AG04449 (cell line): Measurements from ENCODE around the gene DTNA.

Experiments
- CTCF ChIA-PET: fragments of 350-600 bp; formaldehyde crosslinking; extraction: SDS; loops from one replicate; lab custom pipeline; 2021; ENCODE audit warnings: antibody characterized with exemption; lab: Yijun Ruan, JAX
- POLR2A ChIA-PET: fragments of 400-600, 350-600 bp; formaldehyde crosslinking; extraction: SDS; loops from one replicate; lab custom pipeline; 2020; ENCODE audit warnings: antibody characterized with exemption, inconsistent platforms; lab: Yijun Ruan, JAX
- DNase-seq: peaks from one replicate; pipeline ENCODE4 v3.0.0-alpha.2; 2010; ENCODE audit warnings: low read depth, low spot score
- H3K4me3 ChIP-seq: 2 replicates; pipeline ENCODE4 v1.5.1; 2011; ENCODE audit warnings: low read depth, mild to moderate bottlenecking, control low read depth, low read length
- TF ChIP-seq, protein P1 (sequence below): IDR thresholded peaks from one replicate; pipeline ENCODE4 v1.5.1; 2011; ENCODE audit warnings: mild to moderate bottlenecking, moderate library complexity, low read length, control low read depth, inconsistent platforms; ENCODE audit not compliant: insufficient read depth; ENCODE audit errors: missing control alignments

DTNA gene

DNA sequence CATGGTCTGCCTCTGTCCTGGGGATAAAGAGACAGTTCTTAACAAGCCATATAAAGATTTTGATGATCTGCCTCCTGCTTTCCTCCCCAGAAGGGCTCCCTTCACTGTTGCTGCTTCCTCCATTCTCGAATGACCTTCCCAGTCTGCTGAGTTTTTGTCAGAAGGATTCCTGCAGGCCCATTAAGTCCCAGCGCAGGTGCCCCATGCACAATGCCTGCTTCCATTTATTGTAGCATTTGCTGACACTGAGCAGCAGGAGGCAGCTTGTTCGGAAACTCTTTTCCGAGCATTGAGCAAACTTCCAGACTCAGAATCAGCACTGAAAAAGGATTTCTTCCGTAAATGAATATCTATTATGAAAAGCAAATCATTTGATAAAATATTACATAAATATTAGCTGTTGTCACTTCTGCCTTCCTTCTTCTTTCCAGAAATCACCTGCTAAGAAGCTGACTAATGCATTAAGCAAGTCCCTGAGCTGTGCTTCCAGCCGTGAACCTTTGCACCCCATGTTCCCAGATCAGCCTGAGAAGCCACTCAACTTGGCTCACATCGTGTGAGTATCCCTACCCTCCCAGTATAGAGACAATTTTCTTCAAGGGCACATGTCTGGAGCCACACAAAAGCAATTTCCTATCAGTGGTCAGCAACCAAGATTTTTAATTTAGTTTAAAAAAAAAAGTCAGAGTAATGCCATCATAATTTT lies 110.4 kb downstream of the DTNA start:
- CTCF ChIA-PET, result interaction anchor here (1.3 kb wide), 1 partner anchor 46 kb away, joined by 3 read pairs; no protein-coding TSS in a partner anchor
- POLR2A ChIA-PET, result no interaction called here
- TF ChIP-seq, protein P1, sequence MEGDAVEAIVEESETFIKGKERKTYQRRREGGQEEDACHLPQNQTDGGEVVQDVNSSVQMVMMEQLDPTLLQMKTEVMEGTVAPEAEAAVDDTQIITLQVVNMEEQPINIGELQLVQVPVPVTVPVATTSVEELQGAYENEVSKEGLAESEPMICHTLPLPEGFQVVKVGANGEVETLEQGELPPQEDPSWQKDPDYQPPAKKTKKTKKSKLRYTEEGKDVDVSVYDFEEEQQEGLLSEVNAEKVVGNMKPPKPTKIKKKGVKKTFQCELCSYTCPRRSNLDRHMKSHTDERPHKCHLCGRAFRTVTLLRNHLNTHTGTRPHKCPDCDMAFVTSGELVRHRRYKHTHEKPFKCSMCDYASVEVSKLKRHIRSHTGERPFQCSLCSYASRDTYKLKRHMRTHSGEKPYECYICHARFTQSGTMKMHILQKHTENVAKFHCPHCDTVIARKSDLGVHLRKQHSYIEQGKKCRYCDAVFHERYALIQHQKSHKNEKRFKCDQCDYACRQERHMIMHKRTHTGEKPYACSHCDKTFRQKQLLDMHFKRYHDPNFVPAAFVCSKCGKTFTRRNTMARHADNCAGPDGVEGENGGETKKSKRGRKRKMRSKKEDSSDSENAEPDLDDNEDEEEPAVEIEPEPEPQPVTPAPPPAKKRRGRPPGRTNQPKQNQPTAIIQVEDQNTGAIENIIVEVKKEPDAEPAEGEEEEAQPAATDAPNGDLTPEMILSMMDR, result no peak
- no peak for DNase-seq
- no peak overlapping the region for H3K4me3 ChIP-seq

- DNase-seq, result peak; percentile 33
- ChIA-PET CTCF (interaction anchor here (0.6 to 1.4 kb wide), 5 partner anchors 11 to 982 kb away, joined by 3 to 6 read pairs (median 4); no protein-coding TSS in a partner anchor), POLR2A (no interaction called here)
- TF ChIP-seq, protein P1, result no peak
- no peak overlapping the region for H3K4me3 ChIP-seq
These were observed 111.6 kb downstream of the DTNA start for GRCh38 chr18:34821669-34822210.

DNA sequence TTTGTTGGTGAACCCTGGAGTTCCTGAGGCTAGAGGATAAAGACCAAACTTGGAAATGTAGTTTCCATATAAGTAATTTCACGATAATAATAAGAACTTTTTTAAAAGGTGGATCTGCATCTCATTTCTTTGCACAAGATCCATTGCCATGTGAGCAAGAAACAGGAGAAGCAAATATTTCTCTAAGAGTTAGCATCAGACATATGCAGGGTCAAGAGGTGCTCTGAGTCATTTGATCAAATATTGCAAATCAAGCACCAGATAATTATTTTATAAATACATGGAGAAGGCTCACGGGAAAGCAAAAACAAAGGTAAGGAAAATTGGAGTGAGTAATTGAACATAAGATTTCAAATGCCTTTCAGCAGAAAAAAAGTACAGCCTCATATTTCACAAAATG lies 118.0 kb downstream of the DTNA start:
- ChIA-PET POLR2A (no interaction called here), CTCF (no interaction called here)
- no peak for DNase-seq
- TF ChIP-seq, protein P1, result no peak
- no peak overlapping the region for H3K4me3 ChIP-seq

GRCh38 chr18:34834897-34835296 lies 124.8 kb downstream of the DTNA start:
- peak; percentile 9 for DNase-seq
- POLR2A ChIA-PET, result no interaction called here
- TF ChIP-seq, protein P1, result no peak
- H3K4me3 ChIP-seq, result no peak overlapping the region
- CTCF ChIA-PET, result no interaction called here

DNA sequence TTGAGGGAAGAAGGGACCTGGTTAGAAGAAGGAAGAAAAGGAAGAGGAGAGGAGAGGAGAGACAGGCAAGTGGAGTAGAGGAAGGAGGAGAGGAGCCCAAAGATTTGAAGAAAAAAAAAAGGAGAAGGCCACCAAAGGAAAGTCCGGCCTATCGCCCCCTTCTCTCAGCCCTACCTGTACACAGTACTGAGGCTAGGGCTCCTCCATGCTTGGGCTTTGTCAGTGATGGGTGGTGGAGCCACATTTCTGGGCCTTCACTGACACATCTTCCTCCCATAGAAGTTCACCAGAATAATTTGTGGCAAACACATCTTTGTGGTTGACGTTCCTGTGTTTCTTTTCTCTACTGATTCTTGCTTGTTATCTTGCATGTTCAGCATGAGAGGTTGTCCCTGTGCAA lies 125.4 kb downstream of the DTNA start:
- ChIA-PET POLR2A (no interaction called here), CTCF (no interaction called here)
- TF ChIP-seq, protein P1, result no peak
- H3K4me3 ChIP-seq, result no peak overlapping the region
- no peak for DNase-seq

DNA sequence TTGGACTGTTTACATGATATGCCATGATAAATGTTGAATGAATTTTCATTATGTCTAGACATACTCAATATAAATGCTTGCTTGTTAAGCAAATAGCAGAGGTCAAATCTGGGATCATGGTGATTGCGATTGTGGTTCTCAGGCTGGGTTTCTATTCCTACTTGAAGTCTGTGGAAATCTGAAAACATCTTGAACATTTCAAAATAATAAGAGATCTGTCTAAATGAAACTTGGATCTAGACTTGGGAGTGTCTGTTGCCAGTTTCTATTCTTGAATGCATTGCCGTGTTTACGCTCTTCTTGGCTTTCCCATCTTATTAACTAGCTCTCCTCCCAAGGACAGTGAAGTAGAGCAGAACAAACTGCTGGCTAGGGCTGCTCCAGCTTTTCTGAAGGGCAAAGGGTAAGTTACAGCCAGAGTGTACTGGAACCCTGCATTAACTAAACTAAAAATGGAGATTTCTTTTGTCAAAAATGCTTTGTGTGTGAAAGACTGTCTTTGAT lies 127.7 kb downstream of the DTNA start:
- CTCF ChIA-PET, result interaction anchor here (1.3 kb wide), 1 partner anchor 28 kb away, joined by 3 read pairs; no protein-coding TSS in a partner anchor
- DNase-seq, result no peak
- TF ChIP-seq, protein P1, result no peak
- POLR2A ChIA-PET, result no interaction called here
- no peak overlapping the region for H3K4me3 ChIP-seq
